IMR-90 (cell line): ENCODE measurements around the gene BRSK1. TPM values are rescaled to one million over a fixed set of nuclear protein-coding genes. Genes with fewer than 3 reads are reported as not detected.
A peak's percentile ranks its signal among the peaks of the same experiment; 100 is the strongest.

ENCODE experiments used
- ATAC-seq: fragments of 200-7000 bp; cut with Tn5 transposase; 2 replicates; pipeline ENCODE4 v1.9.1; 2020; ENCODE audit warnings: low read depth, mild to moderate bottlenecking, moderate library complexity
- BruUV-seq: library from RNA; stranded (reverse); fragments of 400-500 nt; replicated peaks from 2 replicates; lab custom pipeline; 2021; lab: Mats Ljungman, UMichigan
- CTCF ChIA-PET: fragments of 300-600 bp; formaldehyde crosslinking; extraction: SDS; loops from one replicate; lab custom pipeline; 2021; ENCODE audit warnings: antibody characterized with exemption; lab: Yijun Ruan, JAX
- POLR2A ChIA-PET: fragments of 300-600 bp; sonication (Branson Sonifier 250); formaldehyde crosslinking; loops from one replicate; lab custom pipeline; 2022; ENCODE audit warnings: antibody characterized with exemption; ENCODE audit not compliant: unreplicated experiment; lab: Charles Lee
- DNase-seq: peaks from one replicate; pipeline ENCODE4 v3.0.0; 2013
- H2AFZ ChIP-seq: replicated peaks from 2 replicates; pipeline ENCODE3; 2013; ENCODE audit warnings: low read length, mild to moderate bottlenecking; ENCODE audit not compliant: poor library complexity
- H2AK5ac ChIP-seq: 2 replicates; pipeline ENCODE4 v1.6.1; 2013; ENCODE audit warnings: low read depth, low read length, inconsistent platforms
- H2AK9ac ChIP-seq: replicated peaks from 2 replicates; pipeline ENCODE3; 2013; ENCODE audit warnings: mild to moderate bottlenecking, low read depth, low read length, moderate library complexity; ENCODE audit not compliant: poor library complexity
- H2BK120ac ChIP-seq: 2 replicates; pipeline ENCODE4 v1.6.1; 2013; ENCODE audit warnings: low read depth, low read length, inconsistent platforms
- H2BK15ac ChIP-seq: 3 replicates; pipeline ENCODE4 v1.6.1; 2013; ENCODE audit warnings: low read depth, low read length, inconsistent platforms
- H2BK20ac ChIP-seq: 2 replicates; pipeline ENCODE4 v1.6.1; 2013; ENCODE audit warnings: low read depth, mild to moderate bottlenecking, inconsistent platforms, low read length, moderate library complexity
- H2BK5ac ChIP-seq: 2 replicates; pipeline ENCODE4 v1.6.1; 2013; ENCODE audit warnings: mild to moderate bottlenecking, low read depth, low read length, inconsistent platforms; ENCODE audit not compliant: poor library complexity, severe bottlenecking
- H3K14ac ChIP-seq: replicated peaks from 2 replicates; pipeline ENCODE4 v1.6.1; 2013; ENCODE audit warnings: low read depth, low read length, inconsistent platforms
- H3K18ac ChIP-seq: 2 replicates; pipeline ENCODE4 v1.6.1; 2013; ENCODE audit warnings: low read depth, low read length, control low read depth
- H3K23ac ChIP-seq: 2 replicates; pipeline ENCODE4 v1.6.1; 2013; ENCODE audit warnings: low read depth, low read length, inconsistent platforms
- H3K27ac ChIP-seq: 2 replicates; pipeline ENCODE4 v1.5.1; 2013; ENCODE audit warnings: mild to moderate bottlenecking, control low read depth, low read length; ENCODE audit not compliant: insufficient read depth
- H3K27me3 ChIP-seq: 2 replicates; pipeline ENCODE4 v1.6.1; 2013; ENCODE audit warnings: low read length; ENCODE audit not compliant: control insufficient read depth, insufficient read depth
- H3K36me3 ChIP-seq: 2 replicates; pipeline ENCODE4 v1.6.1; 2013; ENCODE audit warnings: low read length, mixed read lengths; ENCODE audit not compliant: control insufficient read depth, insufficient read depth
- H3K4ac ChIP-seq: 2 replicates; pipeline ENCODE4 v1.6.1; 2013; ENCODE audit warnings: low read depth, low read length, inconsistent platforms
- H3K4me1 ChIP-seq: 2 replicates; pipeline ENCODE4 v1.6.1; 2013; ENCODE audit warnings: low read length, mixed read lengths; ENCODE audit not compliant: control insufficient read depth, insufficient read depth
- H3K4me2 ChIP-seq: 2 replicates; pipeline ENCODE4 v1.6.1; 2013; ENCODE audit warnings: low read depth, mild to moderate bottlenecking, control low read depth, low read length, moderate library complexity
- H3K4me3 ChIP-seq: 2 replicates; pipeline ENCODE4 v1.5.1; 2013; ENCODE audit warnings: low read depth, mild to moderate bottlenecking, control low read depth, low read length, moderate library complexity; ENCODE audit not compliant: insufficient read depth
- H3K56ac ChIP-seq: 2 replicates; pipeline ENCODE4 v1.6.1; 2013; ENCODE audit warnings: low read length, inconsistent platforms; ENCODE audit not compliant: insufficient read depth; ENCODE audit errors: extremely low read depth
- H3K79me1 ChIP-seq, 2 experiments: 2 replicates each; pipeline ENCODE4 v1.6.1; 2013; ENCODE audit warnings: low read length in 2 of 2, inconsistent platforms in 1 of 2, low read depth in 1 of 2
- H3K9ac ChIP-seq: 2 replicates; pipeline ENCODE4 v1.6.1; 2013; ENCODE audit warnings: low read depth, low read length, control low read depth
- H3K9me1 ChIP-seq: 2 replicates; pipeline ENCODE4 v1.6.1; 2013; ENCODE audit warnings: low read length, inconsistent platforms; ENCODE audit not compliant: insufficient read depth
- H3K9me3 ChIP-seq: 2 replicates; pipeline ENCODE4 v1.6.1; 2013; ENCODE audit warnings: low read length; ENCODE audit not compliant: control insufficient read depth, insufficient read depth
- H4K20me1 ChIP-seq: 2 replicates; pipeline ENCODE4 v1.6.1; 2013; ENCODE audit warnings: low read length, inconsistent platforms; ENCODE audit not compliant: insufficient read depth
- H4K5ac ChIP-seq: 2 replicates; pipeline ENCODE4 v1.6.1; 2013; ENCODE audit warnings: mild to moderate bottlenecking, low read depth, low read length, control low read depth
- H4K8ac ChIP-seq, 2 experiments: 2 replicates each; pipeline ENCODE4 v1.6.1; 2013; ENCODE audit warnings: low read depth in 2 of 2, low read length in 2 of 2, control low read depth in 1 of 2, inconsistent platforms in 1 of 2
- H4K91ac ChIP-seq: 2 replicates; pipeline ENCODE4 v1.6.1; 2013; ENCODE audit warnings: low read depth, low read length, inconsistent platforms; ENCODE audit not compliant: insufficient read depth
- BHLHE40 ChIP-seq: fragments of 150-350 bp; IDR thresholded peaks from 2 replicates; pipeline ENCODE4 v1.6.1; 2016; ENCODE audit warnings: mild to moderate bottlenecking, low read depth, low read length
- MAZ ChIP-seq: IDR thresholded peaks from 2 replicates; pipeline ENCODE4 v1.6.1; 2012; ENCODE audit warnings: low read depth, mild to moderate bottlenecking, low read length, improper control_type of control experiment, moderate library complexity, borderline replicate concordance
- MXI1 ChIP-seq: IDR thresholded peaks from 2 replicates; pipeline ENCODE4 v1.6.1; 2012; ENCODE audit warnings: low read depth, mild to moderate bottlenecking, low read length, moderate library complexity, borderline replicate concordance
- WGBS, 2 experiments: methylation state at CpG; one replicate each; pipeline versions ENCODE4 v1.1.5 to v1.1.7; 2013; ENCODE audit warnings: missing lambda C conversion rate in 2 of 2; ENCODE audit not compliant: insufficient read length in 1 of 2; ENCODE audit errors: extremely low coverage in 2 of 2; 5-methylcytosine and 5-hydroxymethylcytosine counted together
- dilution Hi-C: fragments of 300-500 bp; cut with HindIII; formaldehyde crosslinking; loops from one replicate; pipeline ENCODE4 v1.14.3; 2018; ENCODE audit warnings: low sequenced_read_pairs; ENCODE audit not compliant: unreplicated experiment
- in situ Hi-C: fragments of 300-500 bp; cut with MboI; formaldehyde crosslinking; loops from 3 replicates; pipeline ENCODE4 v1.14.3; 2019; ENCODE audit warnings: low sequenced_read_pairs, inconsistent platforms, mixed read lengths
- intact Hi-C: fragments of 100-400 bp; cut with micrococcal nuclease; formaldehyde crosslinking; loops from 2 replicates; pipeline ENCODE4 v1.10.0; 2022
- polyA plus RNA-seq, 3 experiments: library from polyadenylated mRNA; depleted of rRNA; stranded (reverse); fragments of >200 nt; gene quantifications; 2 replicates each; pipeline ENCODE4 v1.2.3, GENCODE V29; 2012; ENCODE audit warnings: low replicate concordance in 1 of 3
- total RNA-seq: library from RNA; depleted of rRNA; stranded (reverse); fragments of >200 nt; gene quantifications from 2 replicates; pipeline ENCODE4 v1.2.3, GENCODE V29; 2012

BRSK1 gene
- total and polyA plus RNA-seq, 2 of the 4 experiments (the other 2 are of a cell fraction): 2.5 to 22.3 TPM

DNA sequence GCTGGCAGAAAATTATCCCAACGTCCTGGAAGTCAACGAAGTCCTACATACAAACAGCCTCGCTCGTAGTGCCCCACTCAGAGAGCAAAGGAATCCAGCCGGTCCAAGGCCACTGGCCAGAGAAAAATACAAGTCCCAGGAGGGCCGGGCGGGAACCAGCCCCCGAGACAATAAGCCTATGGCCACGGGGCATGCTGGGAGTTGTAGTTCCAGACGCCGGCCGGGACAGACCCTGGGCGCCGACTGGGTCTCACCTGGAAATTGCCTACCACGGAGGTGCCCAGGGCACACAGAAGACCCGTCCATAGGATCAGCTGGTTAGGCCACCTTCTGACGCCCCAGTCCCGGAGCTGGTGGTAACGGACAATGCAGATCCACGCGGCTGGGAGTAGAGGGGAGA lies 36.0 kb downstream of the BRSK1 start:
- H2BK20ac ChIP-seq: no peak overlapping the region

More for the DNA sequence above, 36.0 kb downstream of the BRSK1 start:
- POLR2A ChIA-PET: no interaction called here
- H3K27me3 ChIP-seq: peaks cover 18% of the 10 kb centered on the region
- H3K4me2 ChIP-seq: peak overlapping the region; percentile 80
- BruUV-seq: no TSS peak
- in situ Hi-C loops (no loop called here), dilution Hi-C loops (no loop called here), intact Hi-C loops (no loop called here)
- no peak for TF ChIP-seq BHLHE40
- no peak for TF ChIP-seq MXI1
- no peak for TF ChIP-seq MAZ
- H3K4me3 ChIP-seq: 0 out of 2 replicates have a peak overlapping the region, but pooled peaks have one; percentile 14
- peak overlapping the region; percentile 91 for H2AFZ ChIP-seq
- no peak overlapping the region for H3K18ac ChIP-seq
- 4% methylated on average over 9 of the region's 21 CpGs; no CpG with 5 or more reads in 1 of the 2 experiments for WGBS, 2 experiments
- 0 out of 2 replicates have a peak, but pooled peaks cover 1% of the 10 kb centered on the region for H3K9me3 ChIP-seq
- no peaks in the 10 kb centered on the region; the same call in 1 of the 2 replicates for H3K4me1 ChIP-seq
- CTCF ChIA-PET: no interaction called here
- no peak overlapping the region for H2AK5ac ChIP-seq
- H3K36me3 ChIP-seq: no peaks in the 10 kb centered on the region
- H3K79me1 ChIP-seq: no peaks in the 10 kb centered on the region
- H4K5ac ChIP-seq: peak overlapping the region; percentile 24; the same call in 1 of the 2 replicates
- no peak overlapping the region for H2BK15ac ChIP-seq
- 0 out of 2 replicates have a peak overlapping the region, but pooled peaks have one; percentile 14 for H3K23ac ChIP-seq
- H4K8ac ChIP-seq: peak overlapping the region in 1 of 2 experiments; percentile 72; a peak in 1 of 4 replicates
- no peaks in the 10 kb centered on the region for H3K9me1 ChIP-seq
- H4K20me1 ChIP-seq: no peaks in the 10 kb centered on the region
- H3K56ac ChIP-seq: no peak overlapping the region
- H3K9ac ChIP-seq: no peak overlapping the region; the same call in 1 of the 2 replicates
- peak; percentile 28 for DNase-seq
- H3K14ac ChIP-seq: no peak overlapping the region
- peak; percentile 99 for ATAC-seq
- H2BK5ac ChIP-seq: no peak overlapping the region
- peak overlapping the region; percentile 48 for H2AK9ac ChIP-seq
- no peak overlapping the region for H2BK120ac ChIP-seq
- H4K91ac ChIP-seq: no peak overlapping the region
- peak overlapping the region; percentile 53; the same call in 1 of the 2 replicates for H3K4ac ChIP-seq
- H3K27ac ChIP-seq: no peak overlapping the region
